Subcutaneous adipose tissue (tissue), 4 donors: ENCODE data around the gene RTL10. TPM values are rescaled to one million over a fixed set of nuclear protein-coding genes. Genes with fewer than 3 reads are reported as not detected.

Experiments used
- CTCF ChIP-seq: fragments of 450-650 bp; IDR thresholded peaks from one replicate; pipeline ENCODE4 v1.5.1; 2016; ENCODE audit warnings: low read depth, mild to moderate bottlenecking, control low read depth, antibody characterized with exemption, moderate library complexity
- total RNA-seq, 4 donors: library from RNA; depleted of rRNA; stranded (reverse); fragments of >200 nt; gene quantifications; one replicate each; pipeline ENCODE4 v1.1.0, GENCODE V29; 2016

The RTL10 gene
- total RNA-seq, 4 donors from 2014 or later, result 4.1 to 11.9 (median 6.7) TPM

GRCh38 chr22:19819911-19820879, 34.5 kb downstream of the RTL10 start:
- no peak for TF ChIP-seq CTCF

DNA sequence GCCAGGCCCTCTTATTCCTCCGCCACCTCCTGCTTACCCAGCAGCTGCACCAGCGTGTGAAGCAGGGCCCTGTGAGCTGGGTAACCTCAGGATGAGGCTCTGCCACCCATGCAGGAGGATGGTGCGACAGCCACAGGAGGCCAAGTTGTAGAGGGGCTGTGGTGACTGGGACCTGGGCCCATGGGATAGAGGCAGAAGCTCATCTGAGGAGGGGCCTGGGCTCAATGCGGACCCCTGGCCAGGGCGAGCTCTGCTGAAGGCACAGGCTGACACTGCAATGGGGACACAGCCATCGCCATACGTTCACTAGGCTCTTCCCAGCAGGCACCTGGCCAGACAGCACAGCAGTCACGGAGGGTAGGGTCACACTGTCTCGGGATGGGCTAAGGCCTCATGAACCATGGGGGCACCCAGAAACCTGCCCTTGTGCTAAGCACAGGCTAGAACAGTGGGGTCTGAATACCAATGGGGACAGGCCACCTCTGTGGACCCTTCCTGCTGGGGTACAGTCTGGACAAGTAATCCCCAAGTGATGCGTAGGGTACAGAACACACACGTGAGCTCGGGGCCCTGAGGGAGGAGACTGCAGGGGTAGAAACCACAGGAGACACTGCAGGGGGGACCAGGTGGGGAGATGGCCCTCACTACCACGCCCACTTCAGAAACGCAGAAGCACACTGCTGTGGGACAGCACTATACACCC, 35.3 kb downstream of the RTL10 start:
- no peak for TF ChIP-seq CTCF

GRCh38 chr22:19818324-19819207, 36.1 kb downstream of the RTL10 start:
- TF ChIP-seq CTCF, result no peak

- no peak for TF ChIP-seq CTCF
Measured at GRCh38 chr22:19816372-19817119, 38.1 kb downstream of the RTL10 start.

- no peak for TF ChIP-seq CTCF
Measured at GRCh38 chr22:19815823-19816290, 38.8 kb downstream of the RTL10 start.

GRCh38 chr22:19815093-19815822, 39.4 kb downstream of the RTL10 start:
- TF ChIP-seq CTCF, result no peak
